H9 (cell line): ENCODE measurements around the gene MS4A15. TPM values are rescaled to one million over a fixed set of nuclear protein-coding genes. Genes with fewer than 3 reads are reported as not detected.

Source experiments
- DNase-seq: peaks from one replicate; pipeline ENCODE4 v3.0.0-alpha.2; 2017
- H2AFZ ChIP-seq: one replicate; pipeline ENCODE4 v1.6.1; 2013; ENCODE audit warnings: mild to moderate bottlenecking, low read length, control low read depth, moderate library complexity
- H2AK5ac ChIP-seq: 2 replicates; pipeline ENCODE4 v1.6.1; 2013; ENCODE audit warnings: low read length, control low read depth, mixed read lengths; ENCODE audit not compliant: insufficient read length
- H2BK120ac ChIP-seq: one replicate; pipeline ENCODE4 v1.6.1; 2013; ENCODE audit warnings: low read depth, mild to moderate bottlenecking, low read length, control low read depth, inconsistent platforms; ENCODE audit not compliant: poor library complexity, severe bottlenecking
- H2BK12ac ChIP-seq: 2 replicates; pipeline ENCODE4 v1.6.1; 2013; ENCODE audit warnings: low read length, control low read depth, mixed read lengths, low read depth; ENCODE audit not compliant: insufficient read length
- H2BK15ac ChIP-seq: 2 replicates; pipeline ENCODE4 v1.6.1; 2013; ENCODE audit warnings: low read depth, low read length, control low read depth
- H2BK20ac ChIP-seq: one replicate; pipeline ENCODE4 v1.6.1; 2013; ENCODE audit warnings: low read depth, mild to moderate bottlenecking, low read length, control low read depth, inconsistent platforms; ENCODE audit not compliant: poor library complexity, severe bottlenecking
- H2BK5ac ChIP-seq: 2 replicates; pipeline ENCODE4 v1.6.1; 2013; ENCODE audit warnings: low read length, control low read depth, mixed read lengths; ENCODE audit not compliant: insufficient read length
- H3K14ac ChIP-seq: 2 replicates; pipeline ENCODE4 v1.6.1; 2013; ENCODE audit warnings: low read length, control low read depth; ENCODE audit not compliant: insufficient read depth
- H3K18ac ChIP-seq: 2 replicates; pipeline ENCODE4 v1.6.1; 2013; ENCODE audit warnings: low read depth, mild to moderate bottlenecking, mixed read lengths, low read length, control low read depth; ENCODE audit not compliant: insufficient read length
- H3K23ac ChIP-seq: 2 replicates; pipeline ENCODE4 v1.6.1; 2013; ENCODE audit warnings: low read length, control low read depth, mixed read lengths, low read depth; ENCODE audit not compliant: insufficient read length
- H3K23me2 ChIP-seq: 2 replicates; pipeline ENCODE4 v1.6.1; 2013; ENCODE audit warnings: low read depth, mild to moderate bottlenecking, mixed read lengths, low read length, control low read depth; ENCODE audit not compliant: insufficient read length, poor library complexity, severe bottlenecking
- H3K27ac ChIP-seq: 2 replicates; pipeline ENCODE4 v1.5.1; 2013; ENCODE audit warnings: low read length, control low read depth, mixed read lengths, low read depth; ENCODE audit not compliant: insufficient read length
- H3K27me3 ChIP-seq: 2 replicates; pipeline ENCODE4 v1.6.1; 2013; ENCODE audit warnings: low read length, control low read depth, inconsistent platforms; ENCODE audit not compliant: insufficient read depth
- H3K4ac ChIP-seq: 2 replicates; pipeline ENCODE4 v1.6.1; 2013; ENCODE audit warnings: low read depth, mild to moderate bottlenecking, control low read depth, inconsistent platforms, low read length, moderate library complexity
- H3K4me1 ChIP-seq: 2 replicates; pipeline ENCODE4 v1.6.1; 2013; ENCODE audit warnings: low read length, control low read depth, inconsistent platforms; ENCODE audit not compliant: insufficient read depth
- H3K4me2 ChIP-seq: 2 replicates; pipeline ENCODE4 v1.6.1; 2013; ENCODE audit warnings: low read length, control low read depth, mixed read lengths; ENCODE audit not compliant: insufficient read length, insufficient read depth
- H3K56ac ChIP-seq: 2 replicates; pipeline ENCODE4 v1.6.1; 2013; ENCODE audit warnings: low read depth, mild to moderate bottlenecking, mixed read lengths, low read length, control low read depth; ENCODE audit not compliant: insufficient read length
- H3K79me1 ChIP-seq: 2 replicates; pipeline ENCODE4 v1.6.1; 2013; ENCODE audit warnings: low read depth, mild to moderate bottlenecking, moderate library complexity, low read length, control low read depth, inconsistent platforms; ENCODE audit not compliant: insufficient read depth, poor library complexity, severe bottlenecking
- H3K79me2 ChIP-seq: 2 replicates; pipeline ENCODE4 v1.6.1; 2013; ENCODE audit warnings: low read length, control low read depth, inconsistent platforms; ENCODE audit not compliant: insufficient read depth
- H3K9ac ChIP-seq: 2 replicates; pipeline ENCODE4 v1.6.1; 2013; ENCODE audit warnings: low read length, control low read depth, mixed read lengths; ENCODE audit not compliant: insufficient read length; ENCODE audit errors: extremely low read depth
- H3K9me3 ChIP-seq: one replicate; pipeline ENCODE4 v1.6.1; 2013; ENCODE audit warnings: low read depth, low read length, inconsistent platforms; ENCODE audit not compliant: control insufficient read depth
- H3T11ph ChIP-seq: one replicate; pipeline ENCODE4 v1.6.1; 2013; ENCODE audit warnings: mild to moderate bottlenecking, low read length, control low read depth, inconsistent platforms
- H4K20me1 ChIP-seq: one replicate; pipeline ENCODE4 v1.6.1; 2013; ENCODE audit not compliant: control insufficient read depth, insufficient read length, insufficient read depth
- H4K5ac ChIP-seq: 2 replicates; pipeline ENCODE4 v1.6.1; 2013; ENCODE audit warnings: low read depth, mild to moderate bottlenecking, mixed read lengths, low read length, control low read depth; ENCODE audit not compliant: insufficient read length
- H4K8ac ChIP-seq: replicated peaks from 2 replicates; pipeline ENCODE4 v1.6.1; 2013; ENCODE audit warnings: low read length, control low read depth, mixed read lengths, low read depth; ENCODE audit not compliant: insufficient read length
- H4K91ac ChIP-seq: 2 replicates; pipeline ENCODE4 v1.6.1; 2013; ENCODE audit warnings: low read depth, mild to moderate bottlenecking, moderate library complexity, mixed read lengths, low read length, control low read depth; ENCODE audit not compliant: insufficient read length
- H3K27ac Mint-ChIP-seq, 3 experiments: 2 replicates in 2 of 3; 3 replicates in 1 of 3; pipeline ENCODE4 v1.8.0; 2020 to 2021; ENCODE audit warnings: mixed read lengths in 3 of 3, mild to moderate bottlenecking in 1 of 3, moderate library complexity in 1 of 3
- H3K27me3 Mint-ChIP-seq: 2 replicates; pipeline ENCODE4 v1.8.0; 2021; ENCODE audit warnings: low read depth, mild to moderate bottlenecking, moderate library complexity, mixed read lengths
- H3K36me3 Mint-ChIP-seq, 3 experiments: 2 replicates in 2 of 3; 3 replicates in 1 of 3; pipeline ENCODE4 v1.8.0; 2020 to 2021; ENCODE audit warnings: low read depth in 3 of 3, mixed read lengths in 3 of 3; ENCODE audit not compliant: insufficient read depth in 1 of 3
- H3K4me1 Mint-ChIP-seq, 2 experiments: 2 replicates each; pipeline ENCODE4 v1.8.0; 2020; ENCODE audit warnings: mixed read lengths in 2 of 2
- H3K4me3 Mint-ChIP-seq, 2 experiments: 2 replicates in 1 of 2; 3 replicates in 1 of 2; pipeline ENCODE4 v1.8.0; 2020 to 2021; ENCODE audit warnings: mild to moderate bottlenecking in 2 of 2, mixed read lengths in 2 of 2, moderate library complexity in 1 of 2
- H3K9me3 Mint-ChIP-seq, 2 experiments: 2 replicates in 1 of 2; 3 replicates in 1 of 2; pipeline ENCODE4 v1.8.0; 2020; ENCODE audit warnings: mild to moderate bottlenecking in 2 of 2, mixed read lengths in 2 of 2, moderate library complexity in 1 of 2
- WGBS: extraction: QIAGEN DNeasy Blood & Tissue Kit; methylation state at CpG from one replicate; pipeline ENCODE4 v1.1.7; 2013; ENCODE audit warnings: missing lambda C conversion rate, low lambda C conversion rate, mixed read lengths; ENCODE audit not compliant: insufficient read length; ENCODE audit errors: extremely low coverage; 5-methylcytosine and 5-hydroxymethylcytosine counted together
- total RNA-seq: library from RNA; stranded (reverse); gene quantifications from 2 replicates; pipeline ENCODE4 v1.2.1, GENCODE V29; 2021
- TF ChIP-seq, protein P1 (sequence below): fragments of 200-600 bp; sonication (generic); conservative IDR thresholded peaks from 3 replicates; pipeline ENCODE4 v1.8.0; 2021; ENCODE audit warnings: antibody characterized with exemption, mild to moderate bottlenecking

Gene MS4A15
- total RNA-seq, 1 experiment from 2014 or later: 0.11 TPM

DNA sequence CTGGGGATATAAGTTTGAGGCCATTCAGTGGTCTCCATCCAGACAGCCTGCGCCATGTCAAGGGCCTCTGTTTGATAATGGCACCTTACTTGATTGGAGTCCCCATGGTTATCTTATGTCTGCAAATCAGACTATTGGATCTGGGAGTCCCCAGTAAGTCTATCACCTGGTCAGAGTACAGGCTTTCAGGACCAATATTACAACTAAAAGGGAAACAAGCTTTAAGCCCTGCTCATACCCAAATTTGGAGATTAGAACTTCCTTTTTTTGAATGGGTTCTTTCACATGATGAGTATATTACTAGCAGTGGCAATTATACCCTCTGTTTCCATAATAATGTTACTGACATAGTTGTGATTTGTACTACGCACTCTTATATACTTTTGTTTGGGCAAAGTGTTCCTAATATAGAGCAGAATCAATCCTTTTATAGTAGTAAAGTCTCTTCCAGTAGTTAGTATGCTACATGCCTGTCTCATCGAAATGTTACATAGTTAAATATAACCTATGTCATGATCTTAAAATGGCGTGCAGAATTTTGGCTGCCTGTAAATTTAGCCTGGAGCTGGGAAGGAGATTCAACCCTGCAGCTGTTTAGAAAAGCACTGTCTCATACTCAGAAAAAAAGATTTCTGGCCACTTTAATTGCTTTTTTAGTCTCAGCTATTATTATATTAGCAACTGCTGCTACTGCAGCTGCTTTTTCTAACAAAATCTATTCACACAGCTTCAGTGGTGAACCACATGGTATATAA, 4.9 kb downstream of the MS4A15 start:
- Histone ChIP-seq H3K14ac (no peak overlapping the region), H3K9ac (no peak overlapping the region), H2BK20ac (no peak overlapping the region), H3K79me1 (no peaks in the 10 kb centered on the region), H3K18ac (no peak overlapping the region), H3K4ac (no peak overlapping the region), H4K20me1 (no peaks in the 10 kb centered on the region), H2BK120ac (no peak overlapping the region), H3T11ph (no peak overlapping the region), H4K5ac (no peak overlapping the region), H2BK5ac (no peak overlapping the region), H3K23me2 (no peaks in the 10 kb centered on the region), H3K27ac (no peak overlapping the region), H3K56ac (no peak overlapping the region), H3K4me1 (no peaks in the 10 kb centered on the region), H2BK12ac (no peak overlapping the region), H4K91ac (no peak overlapping the region), H3K23ac (no peak overlapping the region), H3K9me3 (no peaks in the 10 kb centered on the region), H4K8ac (no peak overlapping the region), H3K27me3 (no peaks in the 10 kb centered on the region), H3K79me2 (no peaks in the 10 kb centered on the region), H2AFZ (no peak overlapping the region), H3K4me2 (no peak overlapping the region), H2AK5ac (no peak overlapping the region), H2BK15ac (no peak overlapping the region)
- H3K4me1 Mint-ChIP-seq: peaks cover 5 to 11% of the 10 kb centered on the region in 2 experiments
- H3K4me3 Mint-ChIP-seq: no peak overlapping the region
- H3K27me3 Mint-ChIP-seq: peaks cover 4% of the 10 kb centered on the region
- no peak overlapping the region for H3K27ac Mint-ChIP-seq
- H3K36me3 Mint-ChIP-seq: peaks cover 0 to 8% (median 0%) of the 10 kb centered on the region in 3 experiments; a peak in 2 of 7 replicates
- WGBS: no CpG with 5 or more reads among the region's 4 CpGs
- no peak for DNase-seq
- TF ChIP-seq, protein P1, sequence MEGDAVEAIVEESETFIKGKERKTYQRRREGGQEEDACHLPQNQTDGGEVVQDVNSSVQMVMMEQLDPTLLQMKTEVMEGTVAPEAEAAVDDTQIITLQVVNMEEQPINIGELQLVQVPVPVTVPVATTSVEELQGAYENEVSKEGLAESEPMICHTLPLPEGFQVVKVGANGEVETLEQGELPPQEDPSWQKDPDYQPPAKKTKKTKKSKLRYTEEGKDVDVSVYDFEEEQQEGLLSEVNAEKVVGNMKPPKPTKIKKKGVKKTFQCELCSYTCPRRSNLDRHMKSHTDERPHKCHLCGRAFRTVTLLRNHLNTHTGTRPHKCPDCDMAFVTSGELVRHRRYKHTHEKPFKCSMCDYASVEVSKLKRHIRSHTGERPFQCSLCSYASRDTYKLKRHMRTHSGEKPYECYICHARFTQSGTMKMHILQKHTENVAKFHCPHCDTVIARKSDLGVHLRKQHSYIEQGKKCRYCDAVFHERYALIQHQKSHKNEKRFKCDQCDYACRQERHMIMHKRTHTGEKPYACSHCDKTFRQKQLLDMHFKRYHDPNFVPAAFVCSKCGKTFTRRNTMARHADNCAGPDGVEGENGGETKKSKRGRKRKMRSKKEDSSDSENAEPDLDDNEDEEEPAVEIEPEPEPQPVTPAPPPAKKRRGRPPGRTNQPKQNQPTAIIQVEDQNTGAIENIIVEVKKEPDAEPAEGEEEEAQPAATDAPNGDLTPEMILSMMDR: no peak
- peaks cover 3 to 6% of the 10 kb centered on the region in 2 experiments; a peak in 3 of 5 replicates for H3K9me3 Mint-ChIP-seq
